Nephron progenitor cell (in vitro differentiated cells): ENCODE results near the gene CAPN13.

ENCODE experiments used
- DNase-seq: peaks from one replicate; pipeline ENCODE4 v3.0.0; 2021
- H3K27ac Mint-ChIP-seq: 2 replicates; pipeline ENCODE4 v1.8.0; 2021; ENCODE audit warnings: mild to moderate bottlenecking, moderate library complexity, mixed read lengths
- H3K27me3 Mint-ChIP-seq: 2 replicates; pipeline ENCODE4 v1.8.0; 2021; ENCODE audit warnings: mild to moderate bottlenecking, low read depth, mixed read lengths; ENCODE audit not compliant: poor library complexity
- H3K36me3 Mint-ChIP-seq: 2 replicates; pipeline ENCODE4 v1.8.0; 2021; ENCODE audit warnings: low read depth, mixed read lengths
- H3K4me1 Mint-ChIP-seq: 2 replicates; pipeline ENCODE4 v1.8.0; 2021; ENCODE audit warnings: mixed read lengths
- H3K4me3 Mint-ChIP-seq: 2 replicates; pipeline ENCODE4 v1.8.0; 2021; ENCODE audit warnings: mild to moderate bottlenecking, moderate library complexity, mixed read lengths
- H3K9me3 Mint-ChIP-seq: 2 replicates; pipeline ENCODE4 v1.8.0; 2021; ENCODE audit warnings: mild to moderate bottlenecking, moderate library complexity, mixed read lengths
- CTCF ChIP-seq: fragments of 200-600 bp; sonication (generic); IDR thresholded peaks from 2 replicates; pipeline ENCODE4 v1.5.0; 2021; ENCODE audit warnings: antibody characterized with exemption

CAPN13 gene

GRCh38 chr2:30752811-30753210 lies 54.4 kb downstream of the CAPN13 start:
- H3K4me1 Mint-ChIP-seq: peaks cover 18% of the 10 kb centered on the region
- H3K9me3 Mint-ChIP-seq: no peaks in the 10 kb centered on the region
- H3K27me3 Mint-ChIP-seq: peaks cover 52% of the 10 kb centered on the region
- H3K27ac Mint-ChIP-seq: no peak overlapping the region
- H3K36me3 Mint-ChIP-seq: no peaks in the 10 kb centered on the region
- DNase-seq: no peak
- TF ChIP-seq CTCF: no peak
- no peak overlapping the region for H3K4me3 Mint-ChIP-seq

GRCh38 chr2:30747206-30747605 lies 60.0 kb downstream of the CAPN13 start:
- H3K27me3 Mint-ChIP-seq: peaks cover 43% of the 10 kb centered on the region
- H3K9me3 Mint-ChIP-seq: no peaks in the 10 kb centered on the region
- H3K4me1 Mint-ChIP-seq: no peaks in the 10 kb centered on the region
- no peak for TF ChIP-seq CTCF
- H3K36me3 Mint-ChIP-seq: no peaks in the 10 kb centered on the region
- H3K27ac Mint-ChIP-seq: no peak overlapping the region
- H3K4me3 Mint-ChIP-seq: no peak overlapping the region
- no peak for DNase-seq

GRCh38 chr2:30744823-30745222 lies 62.4 kb downstream of the CAPN13 start:
- DNase-seq: no peak
- TF ChIP-seq CTCF: no peak
- no peak overlapping the region for H3K4me3 Mint-ChIP-seq
- peaks cover 33% of the 10 kb centered on the region for H3K27me3 Mint-ChIP-seq
- no peaks in the 10 kb centered on the region for H3K4me1 Mint-ChIP-seq
- no peaks in the 10 kb centered on the region for H3K9me3 Mint-ChIP-seq
- H3K27ac Mint-ChIP-seq: no peak overlapping the region
- no peaks in the 10 kb centered on the region for H3K36me3 Mint-ChIP-seq

- no peaks in the 10 kb centered on the region for H3K4me1 Mint-ChIP-seq
- peaks cover 29% of the 10 kb centered on the region for H3K27me3 Mint-ChIP-seq
- H3K27ac Mint-ChIP-seq: no peak overlapping the region
- H3K4me3 Mint-ChIP-seq: no peak overlapping the region
- H3K9me3 Mint-ChIP-seq: no peaks in the 10 kb centered on the region
- DNase-seq: no peak
- no peak for TF ChIP-seq CTCF
- H3K36me3 Mint-ChIP-seq: no peaks in the 10 kb centered on the region
Measured at GRCh38 chr2:30741576-30741975, 65.7 kb downstream of the CAPN13 start.

- TF ChIP-seq CTCF: no peak
- DNase-seq: no peak
- H3K4me3 Mint-ChIP-seq: no peak overlapping the region
- H3K27ac Mint-ChIP-seq: no peak overlapping the region
- H3K9me3 Mint-ChIP-seq: no peaks in the 10 kb centered on the region
- H3K27me3 Mint-ChIP-seq: peaks cover 25% of the 10 kb centered on the region
- H3K4me1 Mint-ChIP-seq: no peaks in the 10 kb centered on the region
- no peaks in the 10 kb centered on the region for H3K36me3 Mint-ChIP-seq
Measured at GRCh38 chr2:30738141-30738911, 68.9 kb downstream of the CAPN13 start.

- no peaks in the 10 kb centered on the region for H3K4me1 Mint-ChIP-seq
- no peaks in the 10 kb centered on the region for H3K9me3 Mint-ChIP-seq
- H3K27ac Mint-ChIP-seq: no peak overlapping the region
- peaks cover 17% of the 10 kb centered on the region for H3K27me3 Mint-ChIP-seq
- TF ChIP-seq CTCF: no peak
- no peak for DNase-seq
- no peak overlapping the region for H3K4me3 Mint-ChIP-seq
- no peaks in the 10 kb centered on the region for H3K36me3 Mint-ChIP-seq
Measured at GRCh38 chr2:30737326-30737610, 70.0 kb downstream of the CAPN13 start.
